GM19025 (cell line): ENCODE measurements around the gene SC5D.

Experiments
- ATAC-seq: cut with Tn5 transposase; IDR thresholded peaks from one replicate; pipeline ENCODE4 v1.9.1; 2021; ENCODE audit warnings: mild to moderate bottlenecking, low read depth, moderate library complexity; ENCODE audit not compliant: unreplicated experiment

Gene SC5D

GRCh38 chr11:121291896-121292494, 576 bp upstream of the SC5D start:
- ATAC-seq: peak; percentile 23

GRCh38 chr11:121293288-121293594, 670 bp downstream of the SC5D start:
- ATAC-seq: no peak

DNA sequence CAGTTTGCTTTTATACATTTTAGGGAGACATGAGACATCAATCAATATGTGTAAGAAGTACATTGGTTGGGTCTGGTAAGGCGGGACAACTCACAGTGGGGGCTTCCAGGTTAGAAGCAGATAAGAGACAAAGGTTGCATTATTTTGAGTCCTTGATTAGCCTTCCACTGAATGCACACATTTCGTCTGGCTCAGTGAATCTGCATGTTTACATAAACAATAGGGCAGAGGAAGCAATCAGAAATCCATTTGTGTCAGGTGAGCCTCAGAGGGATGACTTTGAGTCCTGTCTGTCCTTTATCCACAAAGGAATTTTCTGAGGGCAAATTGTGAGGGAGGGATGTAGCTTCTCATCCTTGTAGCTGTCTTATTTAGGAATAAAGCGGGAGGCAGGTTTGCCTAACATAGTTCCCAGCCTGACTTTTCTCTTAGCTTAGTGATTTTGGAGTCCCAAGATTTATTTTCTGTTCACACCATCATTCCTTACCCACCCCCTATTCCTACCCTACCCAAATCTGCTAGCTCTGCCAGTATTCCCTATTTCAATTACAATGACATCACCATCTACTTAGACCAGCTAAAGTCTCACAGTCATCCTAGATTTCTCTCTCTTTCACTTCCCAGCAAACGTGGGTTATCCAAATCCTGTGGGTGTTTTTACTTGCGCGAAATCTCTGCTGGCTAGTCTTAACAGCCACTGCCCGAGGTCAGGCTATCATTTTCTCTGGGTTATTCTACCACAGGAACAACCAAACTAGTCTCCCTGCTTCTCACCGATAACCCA, 2.9 kb downstream of the SC5D start:
- no peak for ATAC-seq

DNA sequence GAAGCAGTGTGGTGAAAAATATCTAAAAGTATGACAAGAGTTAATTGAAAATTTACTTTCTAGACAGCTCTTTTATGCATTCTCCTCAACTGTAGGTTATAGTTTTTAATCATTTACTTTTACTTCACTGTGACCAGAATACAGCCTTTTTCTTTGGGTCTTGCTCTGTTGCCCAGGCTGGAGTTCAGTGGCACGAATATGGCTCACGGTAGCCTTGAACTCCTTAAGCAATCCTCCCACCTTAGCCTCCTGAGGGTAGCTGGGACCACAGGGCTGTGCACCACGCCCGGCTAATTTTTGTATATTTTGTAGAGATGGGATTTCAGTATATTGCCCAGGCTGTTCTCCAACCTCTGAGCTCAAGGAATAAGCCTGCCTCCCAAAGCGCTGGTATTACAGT, 5.3 kb downstream of the SC5D start:
- no peak for ATAC-seq

- no peak for ATAC-seq
These were observed 6.2 kb downstream of the SC5D start for GRCh38 chr11:121298774-121299173.

GRCh38 chr11:121299417-121299816, 6.8 kb downstream of the SC5D start:
- ATAC-seq: no peak

GRCh38 chr11:121300313-121300971, 7.9 kb downstream of the SC5D start:
- ATAC-seq: no peak

DNA sequence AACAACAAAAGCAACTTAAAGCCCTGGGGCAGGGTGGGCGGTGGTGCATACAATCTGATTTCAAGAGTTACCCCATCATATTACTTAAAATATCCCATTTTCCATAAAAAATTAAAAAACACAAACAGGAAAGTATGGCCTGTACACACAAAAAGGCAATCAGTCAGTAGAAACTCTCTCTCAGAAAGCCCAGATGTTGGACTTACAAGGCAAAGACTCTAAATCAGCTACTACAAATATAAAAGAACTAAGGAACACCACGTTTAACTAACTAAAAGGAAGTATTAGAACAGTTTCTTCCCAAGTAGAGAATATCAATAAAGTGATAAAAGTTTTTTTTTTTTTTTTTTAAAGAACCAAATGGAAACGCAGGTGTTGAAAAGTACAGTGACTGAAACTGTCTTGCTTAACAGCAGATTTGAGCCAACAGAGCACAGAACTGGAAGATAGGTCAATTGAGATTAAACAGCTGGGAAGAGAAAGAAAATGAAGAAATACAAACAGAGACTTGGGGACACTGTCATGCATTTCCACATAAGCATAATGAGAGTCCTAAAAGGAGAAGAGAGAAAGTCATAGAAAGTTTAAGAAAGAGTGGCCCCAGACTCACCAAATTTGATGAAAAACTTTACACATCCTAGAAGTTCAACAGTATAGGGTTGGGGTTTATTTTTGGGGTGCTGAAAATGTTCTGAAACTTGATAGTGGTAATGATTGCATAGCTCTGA, 8.6 kb downstream of the SC5D start:
- ATAC-seq: no peak

DNA sequence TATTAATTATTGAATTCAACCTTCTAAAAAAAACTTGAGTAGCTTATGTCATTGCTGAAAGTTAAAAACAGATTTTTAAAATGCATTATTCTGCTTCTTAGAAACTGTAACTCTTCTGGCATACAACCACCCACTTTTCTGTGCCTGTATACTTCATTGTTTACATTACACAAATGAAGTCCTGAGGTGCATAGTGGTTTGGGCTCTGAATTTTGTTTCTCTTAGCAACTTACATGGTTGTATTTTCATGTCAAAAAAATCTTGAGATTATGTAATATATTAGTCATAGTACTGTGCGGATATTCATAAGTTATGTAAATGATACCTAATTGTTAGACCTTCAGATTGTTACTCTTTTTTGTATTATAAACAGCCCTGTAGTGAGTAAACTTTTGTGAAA, 12.2 kb downstream of the SC5D start:
- ATAC-seq: no peak

DNA sequence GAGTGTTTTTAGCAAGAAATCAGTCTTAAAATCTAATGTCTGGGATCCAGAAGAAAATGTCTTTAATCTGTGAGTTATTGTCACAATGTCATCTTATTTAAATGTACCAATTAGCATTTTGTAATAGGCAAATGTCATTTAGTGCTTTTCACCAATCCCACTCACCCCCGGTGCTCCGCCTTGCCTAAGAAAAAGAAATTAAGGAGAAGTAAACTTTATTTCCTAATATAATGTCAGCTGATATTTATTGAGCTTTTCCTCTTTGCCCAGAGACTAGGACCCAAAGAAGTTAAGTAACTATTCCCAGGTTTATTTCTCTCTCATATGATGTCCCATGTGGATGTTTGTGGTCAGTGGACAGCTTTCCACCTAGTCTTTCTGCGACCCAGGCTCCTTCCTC, 16.2 kb downstream of the SC5D start:
- no peak for ATAC-seq

GRCh38 chr11:121309688-121310087, 17.1 kb downstream of the SC5D start:
- peak; percentile 75 for ATAC-seq

DNA sequence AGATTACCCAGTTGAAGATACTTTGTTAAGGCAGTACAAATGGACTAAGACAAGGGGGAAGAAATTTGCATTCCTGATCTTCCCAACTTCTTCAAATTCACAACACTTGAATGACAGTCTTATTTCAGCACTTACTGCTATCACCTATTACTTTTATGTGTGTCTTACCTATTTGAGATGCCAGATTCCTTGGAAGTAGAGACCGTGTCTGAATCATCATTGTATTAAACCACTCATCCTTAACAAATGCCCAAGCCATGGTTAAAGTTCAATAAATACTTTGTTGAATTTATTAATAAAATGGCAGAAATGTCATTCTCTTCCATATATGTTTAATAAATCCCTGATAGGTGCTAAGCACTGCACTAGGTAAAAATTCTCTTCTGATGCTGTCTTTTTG, 18.3 kb downstream of the SC5D start:
- ATAC-seq: no peak

DNA sequence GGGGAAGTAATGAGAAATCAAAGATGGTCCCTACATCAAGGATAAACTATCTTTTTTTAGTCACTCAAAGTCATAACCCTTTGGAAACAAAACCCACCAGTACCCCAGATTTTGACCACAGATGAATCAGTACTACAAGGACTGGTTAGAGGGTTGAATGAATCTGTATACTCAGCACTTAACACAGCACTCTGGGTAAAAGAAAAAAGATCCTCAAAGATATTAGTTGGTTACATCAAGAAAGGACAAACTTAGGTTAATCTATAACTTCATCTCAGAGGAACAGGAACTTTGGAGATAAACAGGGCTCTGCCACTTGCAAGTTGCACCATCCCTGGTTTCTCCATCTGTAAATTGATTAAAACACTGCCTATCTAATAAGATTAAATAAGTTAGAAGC, 18.8 kb downstream of the SC5D start:
- no peak for ATAC-seq

DNA sequence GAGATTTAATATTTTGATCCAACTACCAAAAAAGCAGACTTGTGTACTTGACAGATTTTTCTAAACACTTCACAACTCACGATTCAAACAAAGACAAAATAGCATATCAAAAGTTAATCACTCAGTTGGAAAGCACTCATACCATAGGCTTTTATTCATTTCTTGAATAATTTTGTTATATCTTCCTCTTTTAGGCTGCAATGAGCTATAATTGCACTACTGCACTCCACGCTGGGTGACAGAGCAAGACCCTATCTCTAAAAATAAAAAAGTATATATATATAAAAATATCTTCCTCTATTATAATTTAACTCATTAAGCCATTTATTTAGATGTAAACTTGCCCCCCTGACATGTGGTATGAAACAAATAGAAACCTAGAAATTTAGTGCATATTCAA, 19.9 kb downstream of the SC5D start:
- no peak for ATAC-seq

- ATAC-seq: no peak
These were observed 26.6 kb downstream of the SC5D start for GRCh38 chr11:121318848-121319834.

- ATAC-seq: no peak
These were observed 29.2 kb downstream of the SC5D start for GRCh38 chr11:121321614-121322243.

GRCh38 chr11:121323046-121323607, 30.6 kb downstream of the SC5D start:
- ATAC-seq: no peak

- ATAC-seq: no peak
These were observed 33.7 kb downstream of the SC5D start for GRCh38 chr11:121326230-121326629.

GRCh38 chr11:121327553-121327952, 35.0 kb downstream of the SC5D start:
- ATAC-seq: no peak
